Breast epithelium (tissue), 4 donors: Measurements from ENCODE around the gene PROK1. TPM values are rescaled to one million over a fixed set of nuclear protein-coding genes. Genes with fewer than 3 reads are reported as not detected.

Experiments used
- DNase-seq, 2 donors: peaks; one replicate each; pipeline ENCODE4 v3.0.0-alpha.2; 2019; ENCODE audit warnings: low spot score in 2 of 2
- H3K27ac ChIP-seq, 2 donors: fragments of 200-600 bp; sonication (generic) in 1 of 2; one replicate each; pipeline ENCODE4 v1.5.1; 2016 to 2019; ENCODE audit warnings: mild to moderate bottlenecking in 1 of 2
- H3K27me3 ChIP-seq, 2 donors: fragments of 200-600 bp; sonication (generic) in 1 of 2; one replicate each; pipeline versions ENCODE4 v1.5.1 to v1.6.0; 2017 to 2019; ENCODE audit warnings: control low read depth in 1 of 2, mild to moderate bottlenecking in 1 of 2
- H3K36me3 ChIP-seq: fragments of 200-600 bp; one replicate; pipeline ENCODE4 v1.5.1; 2019
- H3K4me1 ChIP-seq, 2 donors: fragments of 200-600 bp; sonication (generic); one replicate each; pipeline ENCODE4 v1.5.1; 2016 to 2019; ENCODE audit warnings: control low read depth in 1 of 2
- H3K4me3 ChIP-seq, 3 donors: fragments of 200-600 bp; sonication (generic); 1 replicate in 2 of 3; 2 replicates in 1 of 3; pipeline ENCODE4 v1.5.1; 2016 to 2019; ENCODE audit warnings: mild to moderate bottlenecking in 3 of 3, moderate library complexity in 2 of 3
- H3K9me3 ChIP-seq, 2 donors: fragments of 200-600 bp; sonication (generic) in 1 of 2; one replicate each; pipeline ENCODE4 v1.5.1; 2016 to 2019; ENCODE audit warnings: control low read depth in 1 of 2
- CTCF ChIP-seq, 3 donors: fragments of 450-650 bp; IDR thresholded peaks; one replicate each; pipeline ENCODE4 v1.5.1; 2016 to 2017; ENCODE audit warnings: antibody characterized with exemption in 3 of 3, mild to moderate bottlenecking in 3 of 3, moderate library complexity in 3 of 3
- POLR2A ChIP-seq: fragments of 450-650 bp; IDR thresholded peaks from one replicate; pipeline ENCODE4 v1.6.1; 2016; ENCODE audit warnings: antibody characterized with exemption, mild to moderate bottlenecking, moderate library complexity
- POLR2AphosphoS5 ChIP-seq, 3 donors: sonication (generic); formaldehyde crosslinking; IDR thresholded peaks; one replicate each; pipeline ENCODE4 v1.6.1; 2017; ENCODE audit warnings: antibody characterized with exemption in 3 of 3
- intact Hi-C: fragments of 100-400 bp; cut with DNase I; formaldehyde crosslinking; loops from one replicate; pipeline ENCODE4 v1.15.1; 2023; ENCODE audit warnings: low total_unique reads
- total RNA-seq, 3 donors: library from RNA; depleted of rRNA; stranded (reverse); fragments of >200 nt; gene quantifications; one replicate each; pipeline ENCODE4 v1.1.0, GENCODE V29; 2016

PROK1 gene
- total RNA-seq, 3 donors from 2014 or later, result 0.66 to 42.9 (median 0.73) TPM

DNA sequence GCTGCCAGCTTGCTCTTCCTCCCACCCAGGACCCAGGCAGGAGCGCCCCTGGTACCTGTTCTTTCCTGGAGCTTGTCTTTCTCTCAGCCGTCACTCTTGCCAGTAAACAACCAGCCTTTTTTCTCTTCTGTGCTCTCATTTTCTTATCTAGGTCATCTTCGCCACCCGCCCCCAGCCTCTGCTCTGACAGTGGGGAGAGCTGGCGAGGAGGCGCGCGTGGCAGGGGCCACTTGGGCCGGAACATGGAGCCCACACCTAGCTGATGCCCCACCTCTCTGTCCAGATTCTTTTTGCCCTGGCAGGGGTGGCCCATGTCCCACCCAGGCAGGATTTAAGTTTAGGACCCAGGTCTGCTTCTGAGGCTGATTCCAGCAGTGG, 32.3 kb downstream of the PROK1 start:
- TF ChIP-seq CTCF (IDR thresholded peaks at IDR 0.05) (no peak), POLR2A (no peak), POLR2AphosphoS5 (IDR thresholded peaks at IDR 0.05) (no peak)

GRCh38 chr1:110484801-110485200, 33.9 kb downstream of the PROK1 start:
- intact Hi-C loops, result no loop called here
- DNase-seq, result no peak
- Histone ChIP-seq H3K4me3 (no peak overlapping the region), H3K9me3 (no peaks in the 10 kb centered on the region), H3K36me3 (no peaks in the 10 kb centered on the region), H3K27ac (no peak overlapping the region), H3K4me1 (no peaks in the 10 kb centered on the region), H3K27me3 (peaks cover 0 to 20% of the 10 kb centered on the region in 2 donors)
- TF ChIP-seq POLR2AphosphoS5 (IDR thresholded peaks at IDR 0.05), result no peak
- TF ChIP-seq POLR2A, result no peak
- no peak for TF ChIP-seq CTCF (IDR thresholded peaks at IDR 0.05)

More for the DNA sequence above, 32.3 kb downstream of the PROK1 start:
- intact Hi-C loops, result no loop called here
- Histone ChIP-seq H3K27ac (no peak overlapping the region), H3K4me3 (no peak overlapping the region), H3K9me3 (no peaks in the 10 kb centered on the region), H3K36me3 (no peaks in the 10 kb centered on the region), H3K27me3 (peaks cover 0 to 20% of the 10 kb centered on the region in 2 donors), H3K4me1 (no peaks in the 10 kb centered on the region)
- DNase-seq, result no peak

- no peak for DNase-seq
- Histone ChIP-seq H3K9me3 (no peaks in the 10 kb centered on the region), H3K4me1 (no peaks in the 10 kb centered on the region), H3K27me3 (peaks cover 0 to 20% of the 10 kb centered on the region in 2 donors), H3K27ac (no peak overlapping the region), H3K4me3 (no peak overlapping the region), H3K36me3 (no peaks in the 10 kb centered on the region)
- TF ChIP-seq CTCF (IDR thresholded peaks at IDR 0.05) (no peak), POLR2AphosphoS5 (IDR thresholded peaks at IDR 0.05) (no peak), POLR2A (no peak)
- intact Hi-C loops, result no loop called here
Measured at GRCh38 chr1:110485725-110486124, 34.8 kb downstream of the PROK1 start.

DNA sequence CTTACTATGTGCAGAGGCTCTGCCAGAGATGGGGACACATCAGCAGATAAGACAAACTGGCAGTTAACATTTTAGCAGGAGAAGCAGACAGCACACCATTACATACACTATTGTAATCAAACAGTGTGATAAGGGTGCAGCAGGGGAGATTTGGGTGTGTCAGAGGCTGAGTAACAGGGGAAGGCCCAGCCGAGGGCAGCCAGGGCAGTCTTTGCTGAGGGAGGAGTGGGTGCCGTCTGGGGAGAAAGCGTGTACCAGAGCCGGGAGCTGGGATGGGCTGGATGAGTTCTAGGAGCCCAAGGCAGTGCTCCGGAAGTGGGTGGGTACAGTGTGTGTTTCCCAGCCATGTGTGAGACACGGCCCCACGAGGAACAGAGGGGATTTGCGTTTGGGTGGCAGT, 36.8 kb downstream of the PROK1 start:
- H3K4me1 ChIP-seq, result no peaks in the 10 kb centered on the region
- no peak overlapping the region for H3K4me3 ChIP-seq
- H3K9me3 ChIP-seq, result no peaks in the 10 kb centered on the region
- H3K27ac ChIP-seq, result no peak overlapping the region
- intact Hi-C loops, result no loop called here
- no peaks in the 10 kb centered on the region for H3K36me3 ChIP-seq
- TF ChIP-seq CTCF (IDR thresholded peaks at IDR 0.05) (no peak), POLR2A (no peak), POLR2AphosphoS5 (IDR thresholded peaks at IDR 0.05) (no peak)
- H3K27me3 ChIP-seq, result peaks cover 0 to 20% of the 10 kb centered on the region in 2 donors
- DNase-seq, result no peak

GRCh38 chr1:110488161-110488560, 37.2 kb downstream of the PROK1 start:
- intact Hi-C loops, result no loop called here

More at GRCh38 chr1:110488161-110488560, 37.2 kb downstream of the PROK1 start:
- no peak for DNase-seq
- no peak overlapping the region for H3K4me3 ChIP-seq
- H3K4me1 ChIP-seq, result no peaks in the 10 kb centered on the region
- H3K27ac ChIP-seq, result no peak overlapping the region
- TF ChIP-seq POLR2A (no peak), POLR2AphosphoS5 (IDR thresholded peaks at IDR 0.05) (no peak), CTCF (IDR thresholded peaks at IDR 0.05) (no peak)
- H3K9me3 ChIP-seq, result no peaks in the 10 kb centered on the region
- peaks cover 0 to 15% of the 10 kb centered on the region in 2 donors for H3K27me3 ChIP-seq
- no peaks in the 10 kb centered on the region for H3K36me3 ChIP-seq
